Colonic mucosa (tissue), 4 donors: ENCODE measurements around the gene OR2F2. TPM values are rescaled to one million over a fixed set of nuclear protein-coding genes. Genes with fewer than 3 reads are reported as not detected.

Experiments used
- DNase-seq: peaks from one replicate; pipeline ENCODE4 v3.0.0-alpha.2; 2020
- H3K27ac ChIP-seq: fragments of 200-600 bp; one replicate; pipeline ENCODE4 v1.8.0; 2021
- H3K27me3 ChIP-seq: fragments of 200-600 bp; one replicate; pipeline ENCODE4 v1.8.0; 2021
- H3K36me3 ChIP-seq: fragments of 200-600 bp; one replicate; pipeline ENCODE4 v1.8.0; 2021
- H3K4me1 ChIP-seq: fragments of 200-600 bp; one replicate; pipeline ENCODE4 v1.8.0; 2021; ENCODE audit warnings: mild to moderate bottlenecking
- H3K4me3 ChIP-seq: fragments of 200-600 bp; one replicate; pipeline ENCODE4 v1.8.0; 2021
- H3K9ac ChIP-seq, 2 donors: one replicate each; pipeline ENCODE4 v1.7.0; 2013; ENCODE audit warnings: control low read depth in 2 of 2, low read depth in 2 of 2, low read length in 2 of 2
- H3K9me3 ChIP-seq: fragments of 200-600 bp; one replicate; pipeline ENCODE4 v1.8.0; 2021
- intact Hi-C: fragments of 100-400 bp; cut with DNase I; formaldehyde crosslinking; loops from one replicate; pipeline ENCODE4 v1.14.1; 2022
- total RNA-seq, 2 donors: library from RNA; stranded (reverse); fragmentation: NEBNext Ultra II Directional in 1 of 2; extraction: Animal tissue kit (Norgen Biotek cat#: 25700) in 1 of 2; gene quantifications; one replicate each; pipeline ENCODE4 v1.2.1, GENCODE V29; 2021
- TF ChIP-seq, protein P1 (sequence below): fragments of 200-600 bp; IDR thresholded peaks from one replicate; pipeline ENCODE4 v1.8.0; 2022; ENCODE audit warnings: antibody characterized with exemption, mild to moderate bottlenecking
- donor health status: healthy.
- donor health status: DM: no; HTN: no; CAD: no.
- donor health status: DM: no; HTN: no; CAD: no.

The OR2F2 gene
- total RNA-seq, 2 donors from 2014 or later, result not detected

GRCh38 chr7:143914938-143915652 lies 19.9 kb upstream of the OR2F2 start:
- intact Hi-C loops, result no loop called here
- TF ChIP-seq, protein P1, sequence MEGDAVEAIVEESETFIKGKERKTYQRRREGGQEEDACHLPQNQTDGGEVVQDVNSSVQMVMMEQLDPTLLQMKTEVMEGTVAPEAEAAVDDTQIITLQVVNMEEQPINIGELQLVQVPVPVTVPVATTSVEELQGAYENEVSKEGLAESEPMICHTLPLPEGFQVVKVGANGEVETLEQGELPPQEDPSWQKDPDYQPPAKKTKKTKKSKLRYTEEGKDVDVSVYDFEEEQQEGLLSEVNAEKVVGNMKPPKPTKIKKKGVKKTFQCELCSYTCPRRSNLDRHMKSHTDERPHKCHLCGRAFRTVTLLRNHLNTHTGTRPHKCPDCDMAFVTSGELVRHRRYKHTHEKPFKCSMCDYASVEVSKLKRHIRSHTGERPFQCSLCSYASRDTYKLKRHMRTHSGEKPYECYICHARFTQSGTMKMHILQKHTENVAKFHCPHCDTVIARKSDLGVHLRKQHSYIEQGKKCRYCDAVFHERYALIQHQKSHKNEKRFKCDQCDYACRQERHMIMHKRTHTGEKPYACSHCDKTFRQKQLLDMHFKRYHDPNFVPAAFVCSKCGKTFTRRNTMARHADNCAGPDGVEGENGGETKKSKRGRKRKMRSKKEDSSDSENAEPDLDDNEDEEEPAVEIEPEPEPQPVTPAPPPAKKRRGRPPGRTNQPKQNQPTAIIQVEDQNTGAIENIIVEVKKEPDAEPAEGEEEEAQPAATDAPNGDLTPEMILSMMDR, result no peak
- Histone ChIP-seq H3K9ac (no peak overlapping the region), H3K36me3 (no peaks in the 10 kb centered on the region), H3K4me3 (no peak overlapping the region), H3K4me1 (no peaks in the 10 kb centered on the region), H3K27me3 (no peaks in the 10 kb centered on the region), H3K27ac (no peak overlapping the region), H3K9me3 (no peaks in the 10 kb centered on the region)
- no peak for DNase-seq

DNA sequence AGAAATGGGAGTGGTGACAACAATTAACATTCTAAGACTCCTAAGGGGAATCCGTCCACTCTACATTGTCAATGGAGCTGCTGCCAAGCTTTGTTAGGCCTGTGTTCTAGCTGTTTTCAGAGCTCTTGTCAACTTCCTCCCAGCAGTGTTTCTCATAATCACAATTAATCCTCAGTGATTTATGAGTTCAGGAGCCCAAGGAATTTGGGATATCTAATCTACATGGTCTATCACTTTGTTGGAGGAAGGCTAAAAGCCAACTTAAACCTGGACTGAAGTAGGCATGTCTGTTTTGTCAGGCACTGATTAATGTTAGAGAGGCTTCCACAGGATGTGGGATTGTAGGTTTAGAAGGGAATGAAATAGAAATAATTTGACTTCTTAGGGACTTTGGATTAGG lies 10.2 kb upstream of the OR2F2 start:
- H3K36me3 ChIP-seq, result no peaks in the 10 kb centered on the region
- H3K27ac ChIP-seq, result no peak overlapping the region
- no peak overlapping the region for H3K9ac ChIP-seq
- intact Hi-C loops, result no loop called here
- H3K4me3 ChIP-seq, result no peak overlapping the region
- no peaks in the 10 kb centered on the region for H3K27me3 ChIP-seq
- no peaks in the 10 kb centered on the region for H3K4me1 ChIP-seq
- no peaks in the 10 kb centered on the region for H3K9me3 ChIP-seq
- TF ChIP-seq, protein P1, result no peak
- no peak for DNase-seq

- Histone ChIP-seq H3K4me1 (no peaks in the 10 kb centered on the region), H3K27me3 (no peaks in the 10 kb centered on the region), H3K9ac (no peak overlapping the region), H3K9me3 (no peaks in the 10 kb centered on the region), H3K4me3 (no peak overlapping the region), H3K27ac (no peak overlapping the region), H3K36me3 (no peaks in the 10 kb centered on the region)
- DNase-seq, result no peak
- intact Hi-C loops, result no loop called here
- TF ChIP-seq, protein P1, result no peak
Observed at GRCh38 chr7:143929224-143929920, 5.7 kb upstream of the OR2F2 start.

- TF ChIP-seq, protein P1, result no peak
- H3K36me3 ChIP-seq, result no peaks in the 10 kb centered on the region
Observed at GRCh38 chr7:143931739-143932138, 3.3 kb upstream of the OR2F2 start.

DNA sequence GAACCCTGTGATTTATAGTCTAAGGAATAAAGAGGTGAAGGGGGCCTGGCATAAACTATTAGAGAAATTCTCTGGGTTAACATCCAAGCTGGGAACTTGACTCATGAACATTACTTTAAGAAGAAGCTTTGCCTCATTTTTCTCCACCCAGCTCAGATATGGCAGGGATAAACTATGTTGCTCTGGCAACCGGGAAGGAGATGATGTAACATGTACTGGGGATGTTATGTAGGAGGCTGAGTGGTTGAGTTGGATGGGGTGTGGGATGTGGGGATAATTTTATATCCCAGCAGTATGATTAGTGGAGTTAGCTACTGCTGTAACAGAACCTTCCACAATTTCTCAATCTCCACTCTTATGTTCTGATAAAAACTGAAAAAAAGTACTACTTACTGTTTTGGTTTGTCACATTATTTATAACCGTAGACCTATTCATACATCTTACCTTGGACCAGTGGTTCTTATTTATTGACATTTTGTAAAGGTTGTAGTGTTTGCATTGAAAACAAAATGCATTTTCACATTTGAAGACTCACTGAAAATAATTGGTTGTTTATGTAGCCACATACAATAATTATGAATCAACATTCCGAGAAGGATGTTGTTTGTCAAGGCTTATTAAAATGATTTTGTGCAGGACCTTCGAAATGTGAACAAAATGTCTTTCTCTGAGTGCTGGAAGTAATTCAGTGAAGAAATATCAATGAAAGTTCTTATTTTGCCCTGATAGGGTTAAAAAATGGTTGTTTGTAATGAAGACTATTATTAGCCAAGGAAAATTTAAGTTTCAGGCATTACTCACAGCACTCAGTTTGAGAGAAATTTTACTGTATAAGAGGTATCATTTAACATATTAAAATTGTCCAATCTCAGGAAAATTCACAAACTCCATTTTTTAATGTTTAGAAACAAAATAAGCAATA lies 1.3 kb downstream of the OR2F2 start:
- TF ChIP-seq, protein P1, result no peak
- intact Hi-C loops, result no loop called here

More at GRCh38 chr7:143931739-143932138, 3.3 kb upstream of the OR2F2 start:
- Histone ChIP-seq H3K9ac (no peak overlapping the region), H3K27me3 (no peaks in the 10 kb centered on the region), H3K4me1 (no peaks in the 10 kb centered on the region), H3K9me3 (no peaks in the 10 kb centered on the region), H3K4me3 (no peak overlapping the region), H3K27ac (no peak overlapping the region)
- intact Hi-C loops, result no loop called here
- DNase-seq, result no peak

More for the DNA sequence above, 1.3 kb downstream of the OR2F2 start:
- H3K4me3 ChIP-seq, result no peak overlapping the region
- DNase-seq, result no peak
- no peaks in the 10 kb centered on the region for H3K36me3 ChIP-seq
- H3K9ac ChIP-seq, result no peak overlapping the region
- H3K4me1 ChIP-seq, result no peaks in the 10 kb centered on the region
- no peak overlapping the region for H3K27ac ChIP-seq
- H3K27me3 ChIP-seq, result no peaks in the 10 kb centered on the region
- no peaks in the 10 kb centered on the region for H3K9me3 ChIP-seq
